HCT116 (cell line): ENCODE measurements around the gene FBN3. TPM values are rescaled to one million over a fixed set of nuclear protein-coding genes. Genes with fewer than 3 reads are reported as not detected.

Experiments used
- ATAC-seq: fragments of 200-7000 bp; cut with Tn5 transposase; 2 replicates; pipeline ENCODE4 v1.9.1; 2020; ENCODE audit warnings: mild to moderate bottlenecking, moderate library complexity
- BruUV-seq: library from RNA; stranded (reverse); fragments of 400-500 nt; replicated peaks from 2 replicates; lab custom pipeline; 2021; lab: Mats Ljungman, UMichigan
- CTCF ChIA-PET: fragments of 300-600 bp; sonication (Branson Sonifier 250); formaldehyde crosslinking; loops from one replicate; lab custom pipeline; 2021; ENCODE audit warnings: antibody characterized with exemption; lab: Charles Lee
- POLR2A ChIA-PET: fragments of 300-600, 350-600 bp; sonication (Branson Sonifier 250); formaldehyde crosslinking; loops from one replicate; lab custom pipeline; 2021; ENCODE audit warnings: antibody characterized with exemption; lab: Charles Lee
- RAD21 ChIA-PET, 2 experiments: fragments of 300-600 bp; sonication (Branson Sonifier 250); formaldehyde crosslinking; loops; one replicate each; lab custom pipeline; 2023; ENCODE audit warnings: low total read pairs in 2 of 2; ENCODE audit not compliant: uncharacterized antibody in 2 of 2, unreplicated experiment in 2 of 2, low non-redundant PET in 1 of 2; lab: Charles Lee
- DNase-seq: peaks from one replicate; pipeline ENCODE4 v3.0.0-alpha.2; 2010; ENCODE audit warnings: low read depth, low spot score
- H2AFZ ChIP-seq: fragments of 200-600 bp; shearing (Covaris generic), sonication (generic); 2 replicates; pipeline ENCODE4 v1.6.1; 2017; ENCODE audit warnings: low read depth, mixed run types, mixed read lengths, antibody characterized with exemption, low read length; ENCODE audit not compliant: poor library complexity, severe bottlenecking
- H3K27ac ChIP-seq: 2 replicates; pipeline ENCODE4 v1.5.1; 2012; ENCODE audit warnings: low read depth, low read length
- H3K27me3 ChIP-seq: fragments of 200-600 bp; sonication (generic); 2 replicates; pipeline ENCODE4 v1.6.1; 2016; ENCODE audit warnings: mixed run types, low read length, mixed read lengths; ENCODE audit not compliant: insufficient read depth
- H3K36me3 ChIP-seq, 2 experiments: fragments of 200-500 bp in 1 of 2; fragments of 200-600 bp in 1 of 2; sonication (Bioruptor generic) in 1 of 2; sonication (generic) in 1 of 2; 2 replicates each; pipeline versions ENCODE4 v1.5.1 to v1.6.1; 2014 to 2016; ENCODE audit warnings: low read length in 2 of 2, inconsistent platforms in 1 of 2, mixed read lengths in 1 of 2, mixed run types in 1 of 2; ENCODE audit not compliant: insufficient read depth in 2 of 2, control insufficient read depth in 1 of 2
- H3K4me1 ChIP-seq, 2 experiments: fragments of 200-600 bp in 1 of 2; sonication (generic) in 1 of 2; 2 replicates each; pipeline versions ENCODE4 v1.5.1 to v1.6.1; 2012 to 2017; ENCODE audit warnings: low read length in 2 of 2, inconsistent platforms in 1 of 2, mild to moderate bottlenecking in 1 of 2, mixed read lengths in 1 of 2, mixed run types in 1 of 2, moderate library complexity in 1 of 2; ENCODE audit not compliant: insufficient read depth in 2 of 2, control insufficient read depth in 1 of 2
- H3K4me2 ChIP-seq: fragments of 200-600 bp; sonication (generic); 2 replicates; pipeline ENCODE4 v1.6.1; 2017; ENCODE audit warnings: mixed run types, low read length, mixed read lengths
- H3K4me3 ChIP-seq, 2 experiments: fragments of 200-600 bp in 1 of 2; sonication (generic) in 1 of 2; replicated peaks in 1 of 2; 2 replicates each; pipeline ENCODE4 v1.5.1; 2011 to 2016; ENCODE audit warnings: low read length in 2 of 2, control low read depth in 1 of 2, low read depth in 1 of 2, mild to moderate bottlenecking in 1 of 2, mixed read lengths in 1 of 2, mixed run types in 1 of 2
- H3K79me2 ChIP-seq: fragments of 200-600 bp; sonication (generic); 2 replicates; pipeline ENCODE4 v1.6.1; 2017; ENCODE audit warnings: mild to moderate bottlenecking, mixed run types, low read length, moderate library complexity, mixed read lengths; ENCODE audit not compliant: insufficient read depth
- H3K9ac ChIP-seq: fragments of 200-600 bp; sonication (generic); 2 replicates; pipeline ENCODE4 v1.6.1; 2016; ENCODE audit warnings: low read length, mixed read lengths
- H3K9me2 ChIP-seq: fragments of 200-600 bp; sonication (generic), shearing (Covaris generic); 2 replicates; pipeline ENCODE4 v1.6.1; 2017; ENCODE audit warnings: mixed run types, mild to moderate bottlenecking, moderate library complexity; ENCODE audit not compliant: insufficient read depth
- H3K9me3 ChIP-seq, 2 experiments: fragments of 200-500 bp in 1 of 2; fragments of 200-600 bp in 1 of 2; sonication (Bioruptor generic) in 1 of 2; sonication (generic) in 1 of 2; 2 replicates each; pipeline ENCODE4 v1.6.1; 2014 to 2017; ENCODE audit warnings: low read length in 2 of 2, mixed read lengths in 2 of 2, inconsistent platforms in 1 of 2, low read depth in 1 of 2, mild to moderate bottlenecking in 1 of 2, mixed run types in 1 of 2, moderate library complexity in 1 of 2; ENCODE audit not compliant: control insufficient read depth in 1 of 2, insufficient read depth in 1 of 2
- H4K20me1 ChIP-seq: fragments of 200-600 bp; sonication (generic), shearing (Covaris generic); 2 replicates; pipeline ENCODE4 v1.6.1; 2017; ENCODE audit warnings: mixed run types, mild to moderate bottlenecking, moderate library complexity; ENCODE audit not compliant: insufficient read depth
- CBX3 ChIP-seq: IDR thresholded peaks from 2 replicates; pipeline ENCODE4 v1.6.1; 2012; ENCODE audit warnings: low read depth
- EZH2 ChIP-seq: fragments of 200-600 bp; sonication (generic); IDR thresholded peaks from 2 replicates; pipeline ENCODE4 v1.6.1; 2017; ENCODE audit warnings: antibody characterized with exemption, mixed run types
- FOSL1 ChIP-seq: IDR thresholded peaks from 2 replicates; pipeline ENCODE4 v1.6.1; 2012; ENCODE audit warnings: low read depth
- JUND ChIP-seq: IDR thresholded peaks from 2 replicates; pipeline ENCODE4 v1.6.1; 2012
- MAX ChIP-seq: IDR thresholded peaks from 2 replicates; pipeline ENCODE4 v1.6.1; 2012
- POLR2AphosphoS5 ChIP-seq: IDR thresholded peaks from 2 replicates; pipeline ENCODE4 v1.6.1; 2011; ENCODE audit warnings: mild to moderate bottlenecking, low read depth, low read length, moderate library complexity
- RAD21 ChIP-seq: IDR thresholded peaks from 2 replicates; pipeline ENCODE4 v1.6.1; 2012; ENCODE audit warnings: low read depth, mild to moderate bottlenecking
- SP1 ChIP-seq: IDR thresholded peaks from 2 replicates; pipeline ENCODE4 v1.6.1; 2012; ENCODE audit warnings: low read depth
- SRF ChIP-seq: IDR thresholded peaks from 2 replicates; pipeline ENCODE4 v1.6.1; 2012; ENCODE audit warnings: low read depth
- YY1 ChIP-seq: IDR thresholded peaks from 2 replicates; pipeline ENCODE4 v1.6.1; 2011; ENCODE audit warnings: low read length, low read depth, moderate library complexity, mild to moderate bottlenecking; ENCODE audit not compliant: insufficient replicate concordance; ENCODE audit errors: extremely low read depth
- ZFX ChIP-seq: fragments of 450-650 bp; IDR thresholded peaks from 2 replicates; pipeline ENCODE4 v1.6.1; 2017
- intact Hi-C: fragments of 100-400 bp; cut with micrococcal nuclease; formaldehyde crosslinking; loops from 2 replicates; pipeline ENCODE4 v1.10.0; 2022
- total RNA-seq: library from RNA; stranded (reverse); gene quantifications from one replicate; pipeline ENCODE4 v1.2.1, GENCODE V29; 2021; ENCODE audit not compliant: unreplicated experiment
- TF ChIP-seq, protein P1 (sequence below), 3 experiments: fragments of 200-600 bp in 1 of 3; sonication (generic) in 1 of 3; IDR thresholded peaks in 2 of 3; conservative IDR thresholded peaks in 1 of 3; 2 replicates each; pipeline ENCODE4 v1.5.1; 2012 to 2017; ENCODE audit warnings: low read depth in 2 of 3, low read length in 2 of 3, antibody characterized with exemption in 1 of 3, borderline replicate concordance in 1 of 3, control low read depth in 1 of 3, mild to moderate bottlenecking in 1 of 3, mixed read lengths in 1 of 3, mixed run types in 1 of 3, moderate library complexity in 1 of 3; ENCODE audit not compliant: insufficient read depth in 1 of 3
- TF ChIP-seq, protein P2 (sequence below): IDR thresholded peaks from 2 replicates; pipeline ENCODE4 v1.6.1; 2012; ENCODE audit warnings: low read depth

FBN3 gene
- total RNA-seq, 1 experiment from 2014 or later = 6.6 TPM

DNA sequence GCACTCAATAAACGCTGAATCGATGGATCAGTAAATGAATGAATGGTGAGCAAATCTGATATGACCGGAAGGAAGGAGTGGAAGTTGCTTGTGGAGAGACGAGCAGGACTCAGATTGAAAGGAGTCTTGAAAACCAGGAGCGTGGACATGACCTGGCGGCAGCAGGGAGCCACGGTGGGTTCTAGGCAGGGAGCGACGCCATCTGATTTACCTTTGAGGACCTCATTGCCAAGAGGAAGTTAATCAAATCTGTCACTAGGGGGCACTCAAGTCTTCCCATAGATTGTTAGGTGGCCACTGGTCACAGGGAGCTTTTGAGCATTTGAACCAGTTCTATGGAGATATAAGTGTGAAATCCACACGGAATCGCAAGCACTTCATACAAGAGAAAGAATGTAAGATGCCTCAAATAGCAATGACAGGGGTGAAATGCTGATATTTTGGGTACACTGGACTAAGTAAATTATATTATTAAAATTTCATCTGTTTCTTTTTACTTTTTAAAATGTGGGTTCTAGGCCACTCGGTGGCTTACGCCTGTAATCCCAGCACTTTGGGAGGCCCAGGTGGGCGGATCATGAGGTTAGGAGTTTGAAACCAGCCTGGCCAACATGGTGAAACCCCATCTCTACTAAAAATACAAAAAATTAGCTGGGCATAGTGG, 9.2 kb upstream of the FBN3 start:
- no TSS peak for BruUV-seq

More for the DNA sequence above, 9.2 kb upstream of the FBN3 start:
- ChIA-PET POLR2A (interaction anchor here (0.6 kb wide), 1 partner anchor 238 kb away, joined by 4 read pairs; the partner anchor contains the start of gene SNAPC2), CTCF (interaction anchor here (0.5 to 1.5 kb wide), 15 partner anchors 8 to 483 kb away, joined by 3 to 16 read pairs (median 3); partner anchors contain the start of gene TIMM44), RAD21 (interaction anchor here in 1 of 2 experiments (0.5 to 1.2 kb wide), 5 partner anchors 10 to 185 kb away, joined by 4 to 7 read pairs (median 4); no protein-coding TSS in a partner anchor)
- Histone ChIP-seq H4K20me1 (no peaks in the 10 kb centered on the region), H3K36me3 (no peaks in the 10 kb centered on the region), H3K9me2 (no peaks in the 10 kb centered on the region), H3K4me3 (no peak overlapping the region), H3K4me1 (peaks cover 27 to 28% of the 10 kb centered on the region in 2 experiments), H3K9me3 (no peaks in the 10 kb centered on the region), H2AFZ (no peak overlapping the region), H3K27me3 (no peaks in the 10 kb centered on the region), H3K9ac (no peak overlapping the region), H3K27ac (no peak overlapping the region), H3K79me2 (no peaks in the 10 kb centered on the region), H3K4me2 (no peak overlapping the region)
- ATAC-seq = peak; percentile 47
- DNase-seq = peak; percentile 79
- no peak for TF ChIP-seq SRF
- TF ChIP-seq, protein P1, sequence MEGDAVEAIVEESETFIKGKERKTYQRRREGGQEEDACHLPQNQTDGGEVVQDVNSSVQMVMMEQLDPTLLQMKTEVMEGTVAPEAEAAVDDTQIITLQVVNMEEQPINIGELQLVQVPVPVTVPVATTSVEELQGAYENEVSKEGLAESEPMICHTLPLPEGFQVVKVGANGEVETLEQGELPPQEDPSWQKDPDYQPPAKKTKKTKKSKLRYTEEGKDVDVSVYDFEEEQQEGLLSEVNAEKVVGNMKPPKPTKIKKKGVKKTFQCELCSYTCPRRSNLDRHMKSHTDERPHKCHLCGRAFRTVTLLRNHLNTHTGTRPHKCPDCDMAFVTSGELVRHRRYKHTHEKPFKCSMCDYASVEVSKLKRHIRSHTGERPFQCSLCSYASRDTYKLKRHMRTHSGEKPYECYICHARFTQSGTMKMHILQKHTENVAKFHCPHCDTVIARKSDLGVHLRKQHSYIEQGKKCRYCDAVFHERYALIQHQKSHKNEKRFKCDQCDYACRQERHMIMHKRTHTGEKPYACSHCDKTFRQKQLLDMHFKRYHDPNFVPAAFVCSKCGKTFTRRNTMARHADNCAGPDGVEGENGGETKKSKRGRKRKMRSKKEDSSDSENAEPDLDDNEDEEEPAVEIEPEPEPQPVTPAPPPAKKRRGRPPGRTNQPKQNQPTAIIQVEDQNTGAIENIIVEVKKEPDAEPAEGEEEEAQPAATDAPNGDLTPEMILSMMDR (IDR thresholded peaks at IDR 0.05 in 2 of 3, conservative IDR thresholded peaks at IDR 0.05 in 1 of 3; ENCODE audit: borderline replicate concordance in 1 of 3, insufficient read depth in 1 of 3, low read depth in 2 of 3, low read length in 2 of 3) = peak; percentile 63 to 93 (median 77)
- TF ChIP-seq, protein P2, sequence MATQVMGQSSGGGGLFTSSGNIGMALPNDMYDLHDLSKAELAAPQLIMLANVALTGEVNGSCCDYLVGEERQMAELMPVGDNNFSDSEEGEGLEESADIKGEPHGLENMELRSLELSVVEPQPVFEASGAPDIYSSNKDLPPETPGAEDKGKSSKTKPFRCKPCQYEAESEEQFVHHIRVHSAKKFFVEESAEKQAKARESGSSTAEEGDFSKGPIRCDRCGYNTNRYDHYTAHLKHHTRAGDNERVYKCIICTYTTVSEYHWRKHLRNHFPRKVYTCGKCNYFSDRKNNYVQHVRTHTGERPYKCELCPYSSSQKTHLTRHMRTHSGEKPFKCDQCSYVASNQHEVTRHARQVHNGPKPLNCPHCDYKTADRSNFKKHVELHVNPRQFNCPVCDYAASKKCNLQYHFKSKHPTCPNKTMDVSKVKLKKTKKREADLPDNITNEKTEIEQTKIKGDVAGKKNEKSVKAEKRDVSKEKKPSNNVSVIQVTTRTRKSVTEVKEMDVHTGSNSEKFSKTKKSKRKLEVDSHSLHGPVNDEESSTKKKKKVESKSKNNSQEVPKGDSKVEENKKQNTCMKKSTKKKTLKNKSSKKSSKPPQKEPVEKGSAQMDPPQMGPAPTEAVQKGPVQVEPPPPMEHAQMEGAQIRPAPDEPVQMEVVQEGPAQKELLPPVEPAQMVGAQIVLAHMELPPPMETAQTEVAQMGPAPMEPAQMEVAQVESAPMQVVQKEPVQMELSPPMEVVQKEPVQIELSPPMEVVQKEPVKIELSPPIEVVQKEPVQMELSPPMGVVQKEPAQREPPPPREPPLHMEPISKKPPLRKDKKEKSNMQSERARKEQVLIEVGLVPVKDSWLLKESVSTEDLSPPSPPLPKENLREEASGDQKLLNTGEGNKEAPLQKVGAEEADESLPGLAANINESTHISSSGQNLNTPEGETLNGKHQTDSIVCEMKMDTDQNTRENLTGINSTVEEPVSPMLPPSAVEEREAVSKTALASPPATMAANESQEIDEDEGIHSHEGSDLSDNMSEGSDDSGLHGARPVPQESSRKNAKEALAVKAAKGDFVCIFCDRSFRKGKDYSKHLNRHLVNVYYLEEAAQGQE = no peak
- peak; percentile 29; the same call in 1 of the 2 replicates for TF ChIP-seq POLR2AphosphoS5
- TF ChIP-seq ZFX = no peak
- peak; percentile 96 for TF ChIP-seq CBX3
- TF ChIP-seq RAD21 = peak; percentile 92
- no peak for TF ChIP-seq JUND
- peak; percentile 67 for TF ChIP-seq MAX
- TF ChIP-seq FOSL1 = no peak
- no peak for TF ChIP-seq EZH2
- peak; percentile 61 for TF ChIP-seq YY1
- TF ChIP-seq SP1 = peak; percentile 22; the same call in 1 of the 2 replicates
- intact Hi-C loops = loop anchor here (1.0 to 10.0 kb wide), 4 partner anchors 95 to 216 kb away; partner anchors contain the start of genes ELAVL1 and TIMM44
